A549 (cell line): Measurements from ENCODE around the gene AMOTL1.

Source experiments
- CBX2 ChIP-seq: fragments of 200-600 bp; sonication (generic); IDR thresholded peaks from 2 replicates; pipeline ENCODE4 v1.6.1; 2016; ENCODE audit warnings: low read depth, mild to moderate bottlenecking, borderline replicate concordance
- CEBPB ChIP-seq, 2 experiments: fragments of >200 bp in 1 of 2; sonication (Bioruptor Twin) in 1 of 2; formaldehyde crosslinking in 1 of 2; IDR thresholded peaks; 2 replicates each; pipeline ENCODE4 v1.6.1; 2012 to 2016
- CTCF ChIP-seq: fragments of >200 bp; sonication (Bioruptor Twin); formaldehyde crosslinking; IDR thresholded peaks from 3 replicates; pipeline ENCODE4 v1.5.1; 2016
- E2F6 ChIP-seq: IDR thresholded peaks from 2 replicates; pipeline ENCODE4 v1.6.1; 2012; ENCODE audit warnings: low read depth, borderline replicate concordance
- EHMT2 ChIP-seq: fragments of 200-600 bp; sonication (generic); IDR thresholded peaks from 2 replicates; pipeline ENCODE4 v1.6.1; 2016; ENCODE audit warnings: antibody characterized with exemption, low read depth, mild to moderate bottlenecking, moderate library complexity
- HDAC2 ChIP-seq: fragments of 200-600 bp; sonication (generic); IDR thresholded peaks from 2 replicates; pipeline ENCODE4 v1.6.1; 2016
- NR3C1 ChIP-seq: fragments of >200 bp; sonication (Bioruptor Twin); formaldehyde crosslinking; IDR thresholded peaks from 3 replicates; pipeline ENCODE4 v1.6.1; 2017
- POLR2A ChIP-seq: IDR thresholded peaks from 2 replicates; pipeline ENCODE4 v1.6.1; 2012; ENCODE audit warnings: mild to moderate bottlenecking, low read length
- RCOR1 ChIP-seq: fragments of 150-350 bp; IDR thresholded peaks from 2 replicates; pipeline ENCODE4 v1.6.1; 2014; ENCODE audit warnings: antibody characterized with exemption, low read length, low read depth
- SREBF2 ChIP-seq: fragments of 450-650 bp; IDR thresholded peaks from 2 replicates; pipeline ENCODE4 v1.6.1; 2014; ENCODE audit warnings: mild to moderate bottlenecking, moderate library complexity
- ZNF302 ChIP-seq: fragments of 250-450 bp; sonication (Bioruptor Pico); IDR thresholded peaks from 2 replicates; pipeline ENCODE4 v1.9.0; 2021; ENCODE audit warnings: inconsistent platforms, mild to moderate bottlenecking, moderate library complexity
- ZSCAN20 ChIP-seq: fragments of 250-450 bp; sonication (Bioruptor Pico); IDR thresholded peaks from 2 replicates; pipeline ENCODE4 v1.8.0; 2022; ENCODE audit warnings: mild to moderate bottlenecking, moderate library complexity
- TF ChIP-seq, protein P1 (sequence below): fragments of 200-600 bp; sonication (generic); IDR thresholded peaks from 2 replicates; pipeline ENCODE4 v1.6.1; 2016; ENCODE audit warnings: antibody characterized with exemption, mild to moderate bottlenecking, moderate library complexity
- TF ChIP-seq, protein P2 (sequence below): IDR thresholded peaks from 2 replicates; pipeline ENCODE4 v1.6.1; 2012

GRCh38 chr11:94809251-94809650 lies 41.1 kb downstream of the AMOTL1 start:
- TF ChIP-seq CTCF (no peak), POLR2A (no peak), SREBF2 (no peak), NR3C1 (no peak), EHMT2 (no peak), RCOR1 (no peak), CEBPB (IDR thresholded peaks at IDR 0.05) (no peak), ZNF302 (CRISPR knock-in tag) (no peak), E2F6 (no peak), HDAC2 (no peak), ZSCAN20 (CRISPR knock-in tag) (no peak), CBX2 (no peak)
- TF ChIP-seq, protein P1, sequence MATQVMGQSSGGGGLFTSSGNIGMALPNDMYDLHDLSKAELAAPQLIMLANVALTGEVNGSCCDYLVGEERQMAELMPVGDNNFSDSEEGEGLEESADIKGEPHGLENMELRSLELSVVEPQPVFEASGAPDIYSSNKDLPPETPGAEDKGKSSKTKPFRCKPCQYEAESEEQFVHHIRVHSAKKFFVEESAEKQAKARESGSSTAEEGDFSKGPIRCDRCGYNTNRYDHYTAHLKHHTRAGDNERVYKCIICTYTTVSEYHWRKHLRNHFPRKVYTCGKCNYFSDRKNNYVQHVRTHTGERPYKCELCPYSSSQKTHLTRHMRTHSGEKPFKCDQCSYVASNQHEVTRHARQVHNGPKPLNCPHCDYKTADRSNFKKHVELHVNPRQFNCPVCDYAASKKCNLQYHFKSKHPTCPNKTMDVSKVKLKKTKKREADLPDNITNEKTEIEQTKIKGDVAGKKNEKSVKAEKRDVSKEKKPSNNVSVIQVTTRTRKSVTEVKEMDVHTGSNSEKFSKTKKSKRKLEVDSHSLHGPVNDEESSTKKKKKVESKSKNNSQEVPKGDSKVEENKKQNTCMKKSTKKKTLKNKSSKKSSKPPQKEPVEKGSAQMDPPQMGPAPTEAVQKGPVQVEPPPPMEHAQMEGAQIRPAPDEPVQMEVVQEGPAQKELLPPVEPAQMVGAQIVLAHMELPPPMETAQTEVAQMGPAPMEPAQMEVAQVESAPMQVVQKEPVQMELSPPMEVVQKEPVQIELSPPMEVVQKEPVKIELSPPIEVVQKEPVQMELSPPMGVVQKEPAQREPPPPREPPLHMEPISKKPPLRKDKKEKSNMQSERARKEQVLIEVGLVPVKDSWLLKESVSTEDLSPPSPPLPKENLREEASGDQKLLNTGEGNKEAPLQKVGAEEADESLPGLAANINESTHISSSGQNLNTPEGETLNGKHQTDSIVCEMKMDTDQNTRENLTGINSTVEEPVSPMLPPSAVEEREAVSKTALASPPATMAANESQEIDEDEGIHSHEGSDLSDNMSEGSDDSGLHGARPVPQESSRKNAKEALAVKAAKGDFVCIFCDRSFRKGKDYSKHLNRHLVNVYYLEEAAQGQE, result no peak
- TF ChIP-seq, protein P2, sequence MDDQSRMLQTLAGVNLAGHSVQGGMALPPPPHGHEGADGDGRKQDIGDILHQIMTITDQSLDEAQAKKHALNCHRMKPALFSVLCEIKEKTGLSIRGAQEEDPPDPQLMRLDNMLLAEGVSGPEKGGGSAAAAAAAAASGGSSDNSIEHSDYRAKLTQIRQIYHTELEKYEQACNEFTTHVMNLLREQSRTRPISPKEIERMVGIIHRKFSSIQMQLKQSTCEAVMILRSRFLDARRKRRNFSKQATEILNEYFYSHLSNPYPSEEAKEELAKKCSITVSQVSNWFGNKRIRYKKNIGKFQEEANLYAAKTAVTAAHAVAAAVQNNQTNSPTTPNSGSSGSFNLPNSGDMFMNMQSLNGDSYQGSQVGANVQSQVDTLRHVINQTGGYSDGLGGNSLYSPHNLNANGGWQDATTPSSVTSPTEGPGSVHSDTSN, result no peak
